MM.1S (cell line): ENCODE results near the gene KCNA5.

Experiments
- EZH2 ChIP-seq: fragments of 300-600 bp; sonication (generic); optimal IDR thresholded peaks from 2 replicates; pipeline ENCODE3; 2017; ENCODE audit warnings: low read depth, mild to moderate bottlenecking, antibody characterized with exemption, low read length, mixed read lengths
- EZH2phosphoT487 ChIP-seq: fragments of 300-600 bp; sonication (generic); IDR thresholded peaks from 2 replicates; pipeline ENCODE4 v1.6.1; 2018; ENCODE audit warnings: antibody characterized with exemption, low read length
- TF ChIP-seq, protein P1 (sequence below): fragments of 300-600 bp; sonication (generic); IDR thresholded peaks from 2 replicates; pipeline ENCODE4 v1.5.1; 2016; ENCODE audit warnings: antibody characterized with exemption, low read length, mixed read lengths

DNA sequence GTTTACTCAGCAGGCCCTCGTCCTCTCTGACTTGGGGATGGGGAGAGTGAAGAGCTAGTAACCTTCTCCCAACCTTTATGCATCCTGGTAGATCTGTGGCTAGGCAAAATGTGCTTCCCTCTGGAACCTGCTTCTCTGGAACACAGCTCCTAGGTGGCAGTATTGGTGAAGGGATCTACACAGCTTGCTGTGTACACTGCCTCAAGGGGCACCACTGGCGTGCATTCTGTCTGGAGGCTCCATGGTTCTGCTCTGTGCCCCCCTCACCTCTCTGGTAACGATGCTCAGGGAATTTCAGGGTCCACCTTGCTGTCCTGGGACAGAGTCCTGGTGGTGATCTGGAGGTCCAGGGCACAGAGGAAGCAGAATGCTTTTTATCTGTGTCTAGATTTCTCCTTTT, 43.5 kb upstream of the KCNA5 start:
- TF ChIP-seq, protein P1, sequence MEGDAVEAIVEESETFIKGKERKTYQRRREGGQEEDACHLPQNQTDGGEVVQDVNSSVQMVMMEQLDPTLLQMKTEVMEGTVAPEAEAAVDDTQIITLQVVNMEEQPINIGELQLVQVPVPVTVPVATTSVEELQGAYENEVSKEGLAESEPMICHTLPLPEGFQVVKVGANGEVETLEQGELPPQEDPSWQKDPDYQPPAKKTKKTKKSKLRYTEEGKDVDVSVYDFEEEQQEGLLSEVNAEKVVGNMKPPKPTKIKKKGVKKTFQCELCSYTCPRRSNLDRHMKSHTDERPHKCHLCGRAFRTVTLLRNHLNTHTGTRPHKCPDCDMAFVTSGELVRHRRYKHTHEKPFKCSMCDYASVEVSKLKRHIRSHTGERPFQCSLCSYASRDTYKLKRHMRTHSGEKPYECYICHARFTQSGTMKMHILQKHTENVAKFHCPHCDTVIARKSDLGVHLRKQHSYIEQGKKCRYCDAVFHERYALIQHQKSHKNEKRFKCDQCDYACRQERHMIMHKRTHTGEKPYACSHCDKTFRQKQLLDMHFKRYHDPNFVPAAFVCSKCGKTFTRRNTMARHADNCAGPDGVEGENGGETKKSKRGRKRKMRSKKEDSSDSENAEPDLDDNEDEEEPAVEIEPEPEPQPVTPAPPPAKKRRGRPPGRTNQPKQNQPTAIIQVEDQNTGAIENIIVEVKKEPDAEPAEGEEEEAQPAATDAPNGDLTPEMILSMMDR = no peak
- TF ChIP-seq EZH2 = no peak
- TF ChIP-seq EZH2phosphoT487 = no peak
